ENCODE measurements around the gene NAV2. TPM values are rescaled to one million over a fixed set of nuclear protein-coding genes. Genes with fewer than 3 reads are reported as not detected.

The NAV2 gene
- total RNA-seq, 1 experiment from 2014 or later, result 46.3 TPM

DNA sequence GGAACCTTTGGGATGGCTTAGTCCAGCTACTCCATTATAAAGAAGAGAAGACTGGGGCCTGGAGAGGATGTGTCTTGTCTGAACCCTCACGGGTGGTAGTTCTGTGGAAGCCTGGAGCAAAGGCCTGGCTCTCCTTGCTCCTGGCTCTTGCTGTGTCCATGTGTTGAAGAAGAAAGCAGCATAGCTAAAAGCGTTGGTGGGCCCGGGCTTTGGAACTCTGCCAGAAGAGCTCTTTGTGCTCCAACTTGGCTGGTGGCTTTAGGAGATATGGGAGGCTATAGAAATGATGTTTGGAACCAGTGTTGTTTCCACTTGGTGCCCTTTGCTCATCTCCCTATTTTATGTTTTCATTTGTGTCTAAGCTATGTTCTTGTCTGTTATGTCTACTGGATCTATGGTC is 316.6 kb downstream of the NAV2 start:
- Histone ChIP-seq H3K79me2 (ENCODE audit: insufficient read depth, low read length) (peaks cover 14% of the 10 kb centered on the region; the same call in 1 of the 2 replicates), H3K18ac (ENCODE audit: insufficient read length, low read depth, low read length) (no peak overlapping the region), H3K4me2 (ENCODE audit: insufficient read depth, insufficient read length, low read length) (no peak overlapping the region), H2BK120ac (ENCODE audit: low read depth, low read length, poor library complexity, severe bottlenecking) (no peak overlapping the region), H2BK12ac (ENCODE audit: insufficient read length, low read depth, low read length) (no peak overlapping the region), H2BK20ac (ENCODE audit: low read depth, low read length, poor library complexity, severe bottlenecking) (no peak overlapping the region), H3K56ac (ENCODE audit: insufficient read length, low read depth, low read length) (no peak overlapping the region), H3K23me2 (ENCODE audit: insufficient read length, low read depth, low read length, poor library complexity, severe bottlenecking) (no peaks in the 10 kb centered on the region), H2BK5ac (ENCODE audit: insufficient read length, low read length) (no peak overlapping the region), H3K23ac (ENCODE audit: insufficient read length, low read depth, low read length) (no peak overlapping the region), H4K91ac (ENCODE audit: insufficient read length, low read depth, low read length) (no peak overlapping the region), H3K27ac (ENCODE audit: insufficient read length, low read depth, low read length) (no peak overlapping the region), H4K8ac (replicated peaks; ENCODE audit: insufficient read length, low read depth, low read length) (no peak overlapping the region), H3T11ph (ENCODE audit: low read length) (no peak overlapping the region), H2AK5ac (ENCODE audit: insufficient read length, low read length) (no peak overlapping the region), H3K9ac (ENCODE audit: extremely low read depth, insufficient read length, low read length) (no peak overlapping the region), H4K5ac (ENCODE audit: insufficient read length, low read depth, low read length) (no peak overlapping the region), H3K9me3 (ENCODE audit: control insufficient read depth, low read depth, low read length) (no peaks in the 10 kb centered on the region), H3K4ac (ENCODE audit: low read depth, low read length) (no peak overlapping the region), H3K27me3 (ENCODE audit: insufficient read depth, low read length) (no peaks in the 10 kb centered on the region; the same call in 1 of the 2 replicates), H3K4me1 (ENCODE audit: insufficient read depth, low read length) (peaks cover 51% of the 10 kb centered on the region), H3K14ac (ENCODE audit: insufficient read depth, low read length) (no peak overlapping the region), H2BK15ac (ENCODE audit: low read depth, low read length) (no peak overlapping the region), H3K79me1 (ENCODE audit: insufficient read depth, low read depth, low read length, poor library complexity, severe bottlenecking) (no peaks in the 10 kb centered on the region), H2AFZ (ENCODE audit: low read length) (no peak overlapping the region), H4K20me1 (ENCODE audit: control insufficient read depth, insufficient read depth, insufficient read length) (no peaks in the 10 kb centered on the region)
- Mint-ChIP-seq H3K4me1 (peaks cover 84 to 88% of the 10 kb centered on the region in 2 experiments), H3K9me3 (no peaks in the 10 kb centered on the region; a peak in 1 of 5 replicates), H3K27ac (no peak overlapping the region; a peak in 1 of 7 replicates), H3K27me3 (ENCODE audit: low read depth) (peaks cover 40% of the 10 kb centered on the region), H3K4me3 (no peak overlapping the region), H3K36me3 (ENCODE audit: insufficient read depth in 1 of 3, low read depth in 3 of 3) (no peaks in the 10 kb centered on the region; a peak in 2 of 7 replicates)
- no peak for DNase-seq
- TF ChIP-seq, protein P1, sequence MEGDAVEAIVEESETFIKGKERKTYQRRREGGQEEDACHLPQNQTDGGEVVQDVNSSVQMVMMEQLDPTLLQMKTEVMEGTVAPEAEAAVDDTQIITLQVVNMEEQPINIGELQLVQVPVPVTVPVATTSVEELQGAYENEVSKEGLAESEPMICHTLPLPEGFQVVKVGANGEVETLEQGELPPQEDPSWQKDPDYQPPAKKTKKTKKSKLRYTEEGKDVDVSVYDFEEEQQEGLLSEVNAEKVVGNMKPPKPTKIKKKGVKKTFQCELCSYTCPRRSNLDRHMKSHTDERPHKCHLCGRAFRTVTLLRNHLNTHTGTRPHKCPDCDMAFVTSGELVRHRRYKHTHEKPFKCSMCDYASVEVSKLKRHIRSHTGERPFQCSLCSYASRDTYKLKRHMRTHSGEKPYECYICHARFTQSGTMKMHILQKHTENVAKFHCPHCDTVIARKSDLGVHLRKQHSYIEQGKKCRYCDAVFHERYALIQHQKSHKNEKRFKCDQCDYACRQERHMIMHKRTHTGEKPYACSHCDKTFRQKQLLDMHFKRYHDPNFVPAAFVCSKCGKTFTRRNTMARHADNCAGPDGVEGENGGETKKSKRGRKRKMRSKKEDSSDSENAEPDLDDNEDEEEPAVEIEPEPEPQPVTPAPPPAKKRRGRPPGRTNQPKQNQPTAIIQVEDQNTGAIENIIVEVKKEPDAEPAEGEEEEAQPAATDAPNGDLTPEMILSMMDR (conservative IDR thresholded peaks at IDR 0.05), result no peak
- no CpG with 5 or more reads among the region's 3 CpGs for WGBS (ENCODE audit: extremely low coverage, insufficient read length, low lambda C conversion rate)
